CD4-positive, CD25-positive, alpha-beta regulatory T cell (primary cell): ENCODE data around the gene SAPCD2. TPM values are rescaled to one million over a fixed set of nuclear protein-coding genes. Genes with fewer than 3 reads are reported as not detected.

ENCODE experiments used
- ATAC-seq, 2 donors: fragments of 150-1000 bp; cut with Tn5 transposase; one replicate each; pipeline ENCODE4 v1.10.0; 2021; ENCODE audit warnings: low read depth in 2 of 2, moderate number of reproducible peaks in 2 of 2, moderate library complexity in 1 of 2
- DNase-seq, 3 donors: peaks; one replicate each; pipeline versions ENCODE4 v3.0.0 to v3.0.0-alpha.2; 2012 to 2022; ENCODE audit warnings: mixed read lengths in 1 of 3
- H3K27ac ChIP-seq: one replicate; pipeline ENCODE4 v1.7.0; 2013; ENCODE audit warnings: mild to moderate bottlenecking, low read length; ENCODE audit not compliant: insufficient read depth, poor library complexity, severe bottlenecking
- H3K27me3 ChIP-seq: one replicate; pipeline ENCODE4 v1.7.0; 2013; ENCODE audit warnings: low read length; ENCODE audit not compliant: control insufficient read depth, insufficient read depth
- H3K36me3 ChIP-seq: one replicate; pipeline ENCODE4 v1.7.0; 2013; ENCODE audit warnings: mild to moderate bottlenecking, low read length, moderate library complexity; ENCODE audit not compliant: control insufficient read depth, insufficient read depth
- H3K4me1 ChIP-seq: 2 replicates; pipeline ENCODE4 v1.7.0; 2013; ENCODE audit warnings: mild to moderate bottlenecking, low read length; ENCODE audit not compliant: insufficient read depth, control insufficient read depth, poor library complexity, severe bottlenecking
- H3K4me3 ChIP-seq: one replicate; pipeline ENCODE4 v1.7.0; 2013; ENCODE audit warnings: low read depth, mild to moderate bottlenecking, low read length, moderate library complexity
- H3K9me3 ChIP-seq, 2 experiments: 1 replicate in 1 of 2; 2 replicates in 1 of 2; pipeline ENCODE4 v1.7.0; 2013; ENCODE audit warnings: low read length in 2 of 2, mild to moderate bottlenecking in 1 of 2, moderate library complexity in 1 of 2; ENCODE audit not compliant: control insufficient read depth in 2 of 2
- H3K27ac Mint-ChIP-seq, 3 donors: one replicate each; pipeline ENCODE4 v1.8.0; 2020 to 2022; ENCODE audit warnings: mild to moderate bottlenecking in 3 of 3, mixed read lengths in 3 of 3, moderate library complexity in 2 of 3
- H3K27me3 Mint-ChIP-seq: one replicate; pipeline ENCODE4 v1.8.0; 2022; ENCODE audit warnings: mild to moderate bottlenecking, mixed read lengths
- H3K36me3 Mint-ChIP-seq: one replicate; pipeline ENCODE4 v1.8.0; 2020; ENCODE audit warnings: mixed read lengths
- H3K4me1 Mint-ChIP-seq, 4 donors: one replicate each; pipeline ENCODE4 v1.8.0; 2020 to 2022; ENCODE audit warnings: mixed read lengths in 4 of 4, mild to moderate bottlenecking in 1 of 4
- H3K4me3 Mint-ChIP-seq, 4 donors: one replicate each; pipeline ENCODE4 v1.8.0; 2020 to 2022; ENCODE audit warnings: mild to moderate bottlenecking in 4 of 4, mixed read lengths in 4 of 4, moderate library complexity in 3 of 4
- H3K9me3 Mint-ChIP-seq, 7 donors: one replicate each; pipeline ENCODE4 v1.8.0; 2020 to 2022; ENCODE audit warnings: mixed read lengths in 7 of 7, mild to moderate bottlenecking in 3 of 7, moderate library complexity in 2 of 7
- polyA plus RNA-seq, 4 donors: library from polyadenylated mRNA; unstranded; fragments of 300-500 nt; fragmentation: Illumina TruSeq; gene quantifications; one replicate each; pipeline ENCODE4 v1.2.3, GENCODE V29; 2021
- total RNA-seq: library from RNA; stranded (reverse); gene quantifications from one replicate; pipeline ENCODE4 v1.2.3, GENCODE V29; 2022

The SAPCD2 gene
- total and polyA plus RNA-seq, 5 donors from 2014 or later = 0.09 to 1.2 (median 0.19) TPM

- Histone ChIP-seq H3K9me3 (no peaks in the 10 kb centered on the region), H3K27me3 (no peaks in the 10 kb centered on the region), H3K4me1 (peaks cover 49% of the 10 kb centered on the region), H3K27ac (no peak overlapping the region), H3K4me3 (no peak overlapping the region), H3K36me3 (no peaks in the 10 kb centered on the region)
- Mint-ChIP-seq H3K27ac (no peak overlapping the region), H3K27me3 (no peaks in the 10 kb centered on the region), H3K4me1 (peaks cover 0 to 36% (median 10%) of the 10 kb centered on the region in 4 donors), H3K9me3 (no peaks in the 10 kb centered on the region), H3K4me3 (peak overlapping the region in 3 of 4 donors; percentile 57 to 89 (median 85)), H3K36me3 (no peaks in the 10 kb centered on the region)
- no peak for ATAC-seq
- DNase-seq = no peak
Measured at GRCh38 chr9:137026384-137026783, 44.0 kb downstream of the SAPCD2 start.

- no peak overlapping the region for H3K27ac Mint-ChIP-seq
- H3K4me3 ChIP-seq = no peak overlapping the region
- H3K36me3 ChIP-seq = no peaks in the 10 kb centered on the region
- no peaks in the 10 kb centered on the region for H3K27me3 ChIP-seq
- no peak for ATAC-seq
- no peaks in the 10 kb centered on the region for H3K36me3 Mint-ChIP-seq
- H3K4me3 Mint-ChIP-seq = peak overlapping the region in 1 of 4 donors; percentile 85
- no peak overlapping the region for H3K27ac ChIP-seq
- no peaks in the 10 kb centered on the region for H3K9me3 ChIP-seq
- no peak for DNase-seq
- H3K4me1 Mint-ChIP-seq = peaks cover 0 to 32% (median 7%) of the 10 kb centered on the region in 4 donors
- peaks cover 40% of the 10 kb centered on the region for H3K4me1 ChIP-seq
- H3K27me3 Mint-ChIP-seq = no peaks in the 10 kb centered on the region
- no peaks in the 10 kb centered on the region for H3K9me3 Mint-ChIP-seq
Measured at GRCh38 chr9:137025517-137025966, 44.8 kb downstream of the SAPCD2 start.

GRCh38 chr9:137023583-137023991 is 46.8 kb downstream of the SAPCD2 start:
- DNase-seq (no peak), ATAC-seq (no peak)
- H3K27ac Mint-ChIP-seq = peak overlapping the region in 1 of 3 donors; percentile 42
- H3K27me3 Mint-ChIP-seq = no peaks in the 10 kb centered on the region
- Histone ChIP-seq H3K4me3 (no peak overlapping the region), H3K4me1 (peaks cover 21% of the 10 kb centered on the region), H3K27me3 (no peaks in the 10 kb centered on the region), H3K9me3 (no peaks in the 10 kb centered on the region), H3K27ac (no peak overlapping the region), H3K36me3 (no peaks in the 10 kb centered on the region)
- peaks cover 0 to 20% (median 3%) of the 10 kb centered on the region in 4 donors for H3K4me1 Mint-ChIP-seq
- H3K4me3 Mint-ChIP-seq = no peak overlapping the region
- no peaks in the 10 kb centered on the region for H3K36me3 Mint-ChIP-seq
- H3K9me3 Mint-ChIP-seq = no peaks in the 10 kb centered on the region

GRCh38 chr9:137023157-137023556 is 47.2 kb downstream of the SAPCD2 start:
- H3K4me3 Mint-ChIP-seq = peak overlapping the region in 1 of 4 donors; percentile 47

GRCh38 chr9:137022662-137023008 is 47.7 kb downstream of the SAPCD2 start:
- Histone ChIP-seq H3K4me3 (no peak overlapping the region), H3K4me1 (peaks cover 19% of the 10 kb centered on the region), H3K27ac (no peak overlapping the region), H3K9me3 (no peaks in the 10 kb centered on the region), H3K27me3 (no peaks in the 10 kb centered on the region), H3K36me3 (no peaks in the 10 kb centered on the region)
- no peaks in the 10 kb centered on the region for H3K9me3 Mint-ChIP-seq
- H3K27me3 Mint-ChIP-seq = no peaks in the 10 kb centered on the region
- H3K4me3 Mint-ChIP-seq = peak overlapping the region in 1 of 4 donors; percentile 47
- no peaks in the 10 kb centered on the region for H3K36me3 Mint-ChIP-seq
- H3K4me1 Mint-ChIP-seq = peaks cover 0 to 20% (median 3%) of the 10 kb centered on the region in 4 donors
- H3K27ac Mint-ChIP-seq = no peak overlapping the region
- DNase-seq (no peak), ATAC-seq (no peak)

More at GRCh38 chr9:137023157-137023556, 47.2 kb downstream of the SAPCD2 start:
- Histone ChIP-seq H3K4me1 (peaks cover 19% of the 10 kb centered on the region), H3K4me3 (no peak overlapping the region), H3K36me3 (no peaks in the 10 kb centered on the region), H3K9me3 (no peaks in the 10 kb centered on the region), H3K27ac (no peak overlapping the region), H3K27me3 (no peaks in the 10 kb centered on the region)
- peaks cover 0 to 20% (median 3%) of the 10 kb centered on the region in 4 donors for H3K4me1 Mint-ChIP-seq
- no peaks in the 10 kb centered on the region for H3K27me3 Mint-ChIP-seq
- no peaks in the 10 kb centered on the region for H3K9me3 Mint-ChIP-seq
- ATAC-seq (no peak), DNase-seq (no peak)
- H3K36me3 Mint-ChIP-seq = no peaks in the 10 kb centered on the region
- H3K27ac Mint-ChIP-seq = no peak overlapping the region

GRCh38 chr9:137021979-137022661 is 48.2 kb downstream of the SAPCD2 start:
- Histone ChIP-seq H3K27ac (peak overlapping the region; percentile 55), H3K4me1 (peaks cover 14% of the 10 kb centered on the region), H3K36me3 (no peaks in the 10 kb centered on the region), H3K4me3 (no peak overlapping the region), H3K27me3 (no peaks in the 10 kb centered on the region), H3K9me3 (no peaks in the 10 kb centered on the region)
- Mint-ChIP-seq H3K9me3 (peaks cover 0 to under 1% (median 0%) of the 10 kb centered on the region in 7 donors), H3K4me1 (peaks cover 0 to 17% (median 3%) of the 10 kb centered on the region in 4 donors), H3K4me3 (peak overlapping the region in 1 of 4 donors; percentile 88), H3K27me3 (no peaks in the 10 kb centered on the region), H3K36me3 (no peaks in the 10 kb centered on the region), H3K27ac (peak overlapping the region in 1 of 3 donors; percentile 20)
- DNase-seq (peak; percentile 56 to 69 (median 65)), ATAC-seq (peak; percentile 69 to 70)

- Mint-ChIP-seq H3K9me3 (peaks cover 0 to 2% (median 0%) of the 10 kb centered on the region in 7 donors), H3K36me3 (peaks cover 4% of the 10 kb centered on the region), H3K27ac (no peak overlapping the region), H3K27me3 (no peaks in the 10 kb centered on the region), H3K4me1 (peaks cover 0 to 12% (median 2%) of the 10 kb centered on the region in 4 donors), H3K4me3 (no peak overlapping the region)
- Histone ChIP-seq H3K27me3 (no peaks in the 10 kb centered on the region), H3K27ac (peak overlapping the region; percentile 55), H3K36me3 (no peaks in the 10 kb centered on the region), H3K4me3 (no peak overlapping the region), H3K4me1 (peaks cover 8% of the 10 kb centered on the region), H3K9me3 (no peaks in the 10 kb centered on the region)
- ATAC-seq = peak in 1 of 2 donors; percentile 4
- DNase-seq = no peak
Measured at GRCh38 chr9:137021568-137021978, 48.8 kb downstream of the SAPCD2 start.
